C4-2B (cell line): ENCODE data around the gene IL12RB2.

Experiments
- CTCF ChIP-seq: fragments of 450-650 bp; conservative IDR thresholded peaks from 2 replicates; pipeline ENCODE4 v1.5.1; 2017; ENCODE audit warnings: mild to moderate bottlenecking
- ZFX ChIP-seq: fragments of 450-650 bp; IDR thresholded peaks from 2 replicates; pipeline ENCODE4 v1.6.1; 2017

- TF ChIP-seq CTCF = no peak
- TF ChIP-seq ZFX = no peak
Measured at GRCh38 chr1:67346982-67347381, 39.3 kb downstream of the IL12RB2 start.
